GM19193 (cell line): ENCODE data around the gene COPS8.

Experiments used
- POLR2A ChIP-seq: IDR thresholded peaks from 4 replicates; pipeline ENCODE4 v1.6.1; 2011; ENCODE audit not compliant: insufficient read depth, insufficient read length; ENCODE audit errors: extremely low read depth

COPS8 gene

GRCh38 chr2:237113026-237113795 lies 27.5 kb downstream of the COPS8 start:
- TF ChIP-seq POLR2A, result no peak

DNA sequence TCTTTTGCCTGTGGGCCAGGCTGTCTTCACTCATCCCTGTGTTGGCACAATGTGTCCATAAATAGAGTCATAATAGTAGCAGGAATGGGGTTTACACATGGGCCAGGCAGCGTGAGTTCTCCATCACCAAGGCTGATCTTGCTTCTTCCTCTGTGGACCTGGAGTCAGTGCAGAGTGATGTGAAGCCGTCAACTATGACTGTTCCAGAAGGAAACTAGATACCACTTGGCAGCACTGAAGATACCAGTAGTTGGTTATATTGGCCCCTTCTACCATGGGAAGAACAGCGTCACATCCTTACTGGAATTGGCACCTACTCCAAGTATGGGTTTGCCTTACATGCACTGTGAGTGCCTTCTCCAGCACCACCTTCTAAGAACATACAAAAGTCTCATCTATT lies 30.2 kb downstream of the COPS8 start:
- TF ChIP-seq POLR2A, result no peak

DNA sequence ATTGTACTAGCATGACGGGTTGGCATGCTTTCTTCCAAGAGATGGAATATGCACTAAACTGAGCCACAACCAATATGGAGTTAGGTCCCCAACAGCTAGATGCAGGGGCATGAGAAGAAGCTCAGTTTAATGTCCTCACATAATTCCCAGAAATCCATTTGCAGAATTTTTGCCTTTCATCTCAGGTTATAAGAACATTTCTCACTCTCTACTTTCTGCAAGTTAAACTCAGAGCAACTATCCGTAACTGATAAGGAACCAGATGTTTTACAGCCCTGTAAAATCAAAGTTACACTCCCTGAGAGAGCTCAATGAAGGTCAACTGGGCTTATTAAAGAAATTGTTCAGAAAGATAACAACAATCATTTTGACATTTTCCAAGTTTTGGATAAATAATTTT lies 30.7 kb downstream of the COPS8 start:
- no peak for TF ChIP-seq POLR2A

GRCh38 chr2:237118025-237118424 lies 32.3 kb downstream of the COPS8 start:
- no peak for TF ChIP-seq POLR2A

- TF ChIP-seq POLR2A, result no peak
Observed at GRCh38 chr2:237118561-237119155, 33.0 kb downstream of the COPS8 start.

DNA sequence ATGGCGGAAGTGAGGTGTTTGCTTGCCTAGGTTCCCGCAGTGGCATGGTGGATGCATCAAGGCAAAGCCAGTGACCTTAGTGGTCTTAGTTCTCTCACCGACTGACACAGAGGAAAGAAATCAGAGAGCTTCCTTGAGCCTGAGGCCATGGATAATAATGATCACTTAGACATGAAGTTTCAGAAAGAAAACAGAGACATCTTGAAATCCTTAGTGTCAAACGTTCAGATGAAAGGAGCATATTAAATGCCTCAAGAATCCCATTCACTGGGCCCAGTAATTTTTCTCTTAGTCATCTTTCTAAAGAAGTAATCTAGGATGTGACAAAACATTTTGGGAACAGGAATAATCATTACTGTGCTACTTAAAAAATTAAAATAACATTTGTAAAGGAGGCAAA lies 35.2 kb downstream of the COPS8 start:
- TF ChIP-seq POLR2A, result no peak

- no peak for TF ChIP-seq POLR2A
Observed at GRCh38 chr2:237121321-237121720, 35.6 kb downstream of the COPS8 start.

DNA sequence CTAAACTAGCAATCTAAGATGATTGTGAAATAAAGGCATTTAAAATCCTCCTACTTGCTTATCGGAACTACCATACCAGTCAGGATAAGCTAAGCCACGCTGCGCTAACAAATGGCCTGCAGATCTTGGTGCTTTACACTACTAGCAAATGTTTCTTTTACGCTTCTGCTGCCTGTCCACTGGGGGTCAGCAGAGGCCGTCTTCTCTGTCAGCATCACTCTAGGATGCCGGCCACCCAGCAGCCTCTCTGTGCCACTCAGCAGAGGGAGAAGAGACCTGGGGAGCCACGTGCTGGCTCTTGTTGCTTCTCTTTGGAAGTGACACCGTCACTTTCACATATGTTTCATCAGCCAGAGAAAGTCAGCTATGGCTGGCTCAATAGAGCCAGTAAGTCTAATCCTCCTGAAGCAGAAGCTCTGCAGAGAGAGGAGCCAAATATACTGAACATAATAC lies 36.6 kb downstream of the COPS8 start:
- no peak for TF ChIP-seq POLR2A

DNA sequence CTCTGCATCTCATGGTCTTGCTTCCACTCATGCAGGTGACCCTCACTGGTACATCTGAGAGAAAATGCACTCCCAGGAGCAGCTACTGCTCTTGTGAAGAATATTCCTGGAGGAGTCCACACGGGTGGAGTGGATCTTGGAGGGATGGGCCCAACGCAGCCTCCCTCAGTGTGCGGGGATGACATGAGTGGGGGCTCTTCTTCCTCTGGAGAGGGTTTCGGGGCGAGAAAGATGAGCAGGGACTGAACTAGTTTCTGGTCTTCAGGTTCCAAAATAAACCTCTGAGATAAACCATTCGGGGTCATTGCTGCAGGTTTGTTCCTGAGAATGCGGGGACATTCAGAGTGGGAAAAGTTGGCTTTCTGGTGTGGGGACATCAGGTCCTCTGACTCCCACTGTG lies 39.1 kb downstream of the COPS8 start:
- TF ChIP-seq POLR2A, result no peak

DNA sequence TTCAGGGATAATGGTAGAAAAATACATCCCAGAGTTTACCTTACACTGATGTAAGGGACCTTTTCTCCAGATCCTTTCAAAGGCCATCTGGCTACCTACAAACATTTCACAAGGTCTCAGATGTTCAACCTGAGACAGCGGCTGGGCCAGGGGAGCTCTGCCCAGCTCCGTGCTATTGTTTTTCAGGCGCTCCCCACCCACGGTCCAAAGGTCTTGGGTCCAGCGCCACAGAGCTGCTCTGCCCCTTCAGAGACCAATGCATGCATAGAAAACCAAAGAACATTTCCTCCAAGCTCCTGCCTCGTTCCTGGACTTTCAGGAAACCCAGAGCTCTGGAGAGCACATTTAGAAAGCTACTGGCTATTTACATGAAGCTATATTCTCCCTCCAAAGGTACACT lies 40.3 kb downstream of the COPS8 start:
- TF ChIP-seq POLR2A, result no peak

GRCh38 chr2:237126519-237127174 lies 41.0 kb downstream of the COPS8 start:
- TF ChIP-seq POLR2A, result no peak

GRCh38 chr2:237128026-237128703 lies 42.5 kb downstream of the COPS8 start:
- no peak for TF ChIP-seq POLR2A

GRCh38 chr2:237128845-237129592 lies 43.3 kb downstream of the COPS8 start:
- TF ChIP-seq POLR2A, result no peak

GRCh38 chr2:237129625-237130263 lies 44.1 kb downstream of the COPS8 start:
- TF ChIP-seq POLR2A, result no peak

DNA sequence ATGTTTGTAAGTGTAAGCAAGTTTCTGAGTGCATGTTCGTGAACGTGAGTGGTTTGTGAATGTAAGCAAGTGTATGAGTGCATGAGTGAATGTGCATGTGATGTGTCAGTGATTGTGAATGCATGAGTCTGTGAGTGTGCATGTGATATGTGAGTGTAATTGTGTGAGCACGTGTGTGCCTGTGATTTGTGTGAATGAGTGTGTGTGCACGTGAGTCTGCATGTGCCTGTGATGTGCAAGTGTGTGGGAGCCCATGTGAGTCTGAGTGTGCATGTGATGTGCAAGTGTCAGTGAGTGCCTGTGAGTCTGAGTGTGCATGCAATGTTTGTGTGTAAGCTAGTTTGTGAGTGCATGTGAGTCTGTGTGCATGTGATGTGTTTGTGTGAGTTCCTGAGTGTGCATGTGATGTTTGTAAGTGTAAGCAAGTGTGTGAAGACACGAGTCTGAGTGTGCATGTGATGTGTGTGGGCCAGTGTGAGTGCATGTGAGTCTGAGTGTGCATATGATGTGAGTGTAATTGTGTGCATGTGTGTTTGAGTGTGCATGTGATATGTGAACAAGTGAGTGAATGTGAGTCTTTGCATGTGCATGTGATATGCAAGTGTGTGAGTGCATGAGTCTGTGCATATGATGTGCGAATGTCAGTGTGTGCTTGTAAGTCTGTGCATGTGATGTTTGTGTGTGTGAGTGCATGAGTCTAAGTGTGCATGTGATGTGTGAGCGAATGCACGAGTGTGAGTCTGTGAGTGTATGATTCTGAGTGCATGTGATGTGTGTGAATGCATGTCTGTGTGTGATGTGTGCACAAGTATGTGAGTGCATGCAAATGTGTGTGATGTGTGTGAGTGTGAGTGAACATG lies 45.1 kb downstream of the COPS8 start:
- no peak for TF ChIP-seq POLR2A
